Mesothelial cell of epicardium (in vitro differentiated cells): ENCODE results near the gene PAXIP1. TPM values are rescaled to one million over a fixed set of nuclear protein-coding genes. Genes with fewer than 3 reads are reported as not detected.
"Not testable (repeated sequence)": the region's sequence is repeated elsewhere in the genome, so short reads cannot be mapped to it uniquely, and the experiment has no call there.

ENCODE experiments used
- DNase-seq, 2 experiments: peaks; one replicate each; pipeline ENCODE4 v3.0.0; 2021; ENCODE audit warnings: low spot score in 2 of 2; ENCODE audit not compliant: unreplicated experiment in 2 of 2
- H3K27ac Mint-ChIP-seq: 2 replicates; pipeline ENCODE4 v1.8.0; 2021; ENCODE audit warnings: mixed read lengths
- H3K27me3 Mint-ChIP-seq: 2 replicates; pipeline ENCODE4 v1.8.0; 2021; ENCODE audit warnings: low read depth, mixed read lengths
- H3K36me3 Mint-ChIP-seq: 2 replicates; pipeline ENCODE4 v1.8.0; 2021; ENCODE audit warnings: mixed read lengths
- H3K4me1 Mint-ChIP-seq: 2 replicates; pipeline ENCODE4 v1.8.0; 2021; ENCODE audit warnings: mixed read lengths
- H3K4me3 Mint-ChIP-seq: 2 replicates; pipeline ENCODE4 v1.8.0; 2021; ENCODE audit warnings: mild to moderate bottlenecking, moderate library complexity, mixed read lengths
- H3K9me3 Mint-ChIP-seq: 2 replicates; pipeline ENCODE4 v1.8.0; 2021; ENCODE audit warnings: mixed read lengths
- CTCF ChIP-seq: fragments of 200-600 bp; sonication (generic); IDR thresholded peaks from one replicate; pipeline ENCODE4 v1.5.0; 2021; ENCODE audit warnings: antibody characterized with exemption; ENCODE audit not compliant: unreplicated experiment
- total RNA-seq: library from RNA; stranded (reverse); gene quantifications from 3 replicates; pipeline ENCODE4 v1.2.1, GENCODE V29; 2021

The PAXIP1 gene
- total RNA-seq, 1 donor from 2014 or later = 21.3 TPM

- Mint-ChIP-seq H3K4me3 (no peak overlapping the region), H3K4me1 (no peaks in the 10 kb centered on the region), H3K27ac (no peak overlapping the region), H3K36me3 (peaks cover 34% of the 10 kb centered on the region), H3K27me3 (no peaks in the 10 kb centered on the region), H3K9me3 (no peaks in the 10 kb centered on the region)
- no peak for TF ChIP-seq CTCF
- no peak for DNase-seq
These were observed 52.0 kb downstream of the PAXIP1 start for GRCh38 chr7:154950960-154951359.

- Mint-ChIP-seq H3K4me3 (no peak overlapping the region), H3K27ac (no peak overlapping the region), H3K27me3 (no peaks in the 10 kb centered on the region), H3K36me3 (peaks cover 21% of the 10 kb centered on the region), H3K4me1 (peaks cover 8% of the 10 kb centered on the region), H3K9me3 (no peaks in the 10 kb centered on the region)
- no peak for DNase-seq
- TF ChIP-seq CTCF = no peak
These were observed 55.3 kb downstream of the PAXIP1 start for GRCh38 chr7:154947604-154948003.

- H3K36me3 Mint-ChIP-seq = peaks cover 23% of the 10 kb centered on the region
- no peak overlapping the region for H3K27ac Mint-ChIP-seq
- no peaks in the 10 kb centered on the region for H3K27me3 Mint-ChIP-seq
- no peak for DNase-seq
- peaks cover 8% of the 10 kb centered on the region for H3K4me1 Mint-ChIP-seq
- TF ChIP-seq CTCF = no peak
- H3K4me3 Mint-ChIP-seq = no peak overlapping the region
- no peaks in the 10 kb centered on the region for H3K9me3 Mint-ChIP-seq
These were observed 56.8 kb downstream of the PAXIP1 start for GRCh38 chr7:154946166-154946565.

- peak overlapping the region; percentile 87 for H3K27ac Mint-ChIP-seq
- H3K27me3 Mint-ChIP-seq = no peaks in the 10 kb centered on the region
- peaks cover 8% of the 10 kb centered on the region for H3K4me1 Mint-ChIP-seq
- peaks cover 16% of the 10 kb centered on the region for H3K9me3 Mint-ChIP-seq
- H3K4me3 Mint-ChIP-seq = no peak overlapping the region
- TF ChIP-seq CTCF = no peak
- H3K36me3 Mint-ChIP-seq = peaks cover 26% of the 10 kb centered on the region
- DNase-seq = no peak
These were observed 59.0 kb downstream of the PAXIP1 start for GRCh38 chr7:154943906-154944305.

- peaks cover 25% of the 10 kb centered on the region for H3K36me3 Mint-ChIP-seq
- peaks cover 26% of the 10 kb centered on the region for H3K9me3 Mint-ChIP-seq
- no peak for DNase-seq
- peaks cover 8% of the 10 kb centered on the region for H3K4me1 Mint-ChIP-seq
- no peak overlapping the region for H3K4me3 Mint-ChIP-seq
- H3K27ac Mint-ChIP-seq = no peak overlapping the region
- H3K27me3 Mint-ChIP-seq = no peaks in the 10 kb centered on the region
- TF ChIP-seq CTCF = no peak
These were observed 60.2 kb downstream of the PAXIP1 start for GRCh38 chr7:154942691-154943090.

- no peak for TF ChIP-seq CTCF
- no peak for DNase-seq
- H3K4me1 Mint-ChIP-seq = no peaks in the 10 kb centered on the region
- peaks cover 55% of the 10 kb centered on the region for H3K9me3 Mint-ChIP-seq
- H3K36me3 Mint-ChIP-seq = peaks cover 28% of the 10 kb centered on the region
- no peak overlapping the region for H3K4me3 Mint-ChIP-seq
- H3K27ac Mint-ChIP-seq = no peak overlapping the region
- no peaks in the 10 kb centered on the region for H3K27me3 Mint-ChIP-seq
These were observed 65.1 kb downstream of the PAXIP1 start for GRCh38 chr7:154937837-154938236.

- H3K4me1 Mint-ChIP-seq, H3K27ac Mint-ChIP-seq, DNase-seq, H3K4me3 Mint-ChIP-seq, H3K27me3 Mint-ChIP-seq: not testable (repeated sequence)
- Mint-ChIP-seq H3K36me3 (peaks cover 13% of the 10 kb centered on the region), H3K9me3 (peaks cover 44% of the 10 kb centered on the region)
These were observed 68.5 kb downstream of the PAXIP1 start for GRCh38 chr7:154934353-154934952.
